Mucosa of stomach (tissue), 1 donor: ENCODE results near the gene RFK.
A peak's percentile ranks its signal among the peaks of the same experiment; 100 is the strongest.
"Not testable (repeated sequence)": the region's sequence is repeated elsewhere in the genome, so short reads cannot be mapped to it uniquely, and the experiment has no call there.

Experiments used
- H3K27me3 ChIP-seq: one replicate; pipeline ENCODE4 v1.7.0; 2013; ENCODE audit warnings: mild to moderate bottlenecking, low read length; ENCODE audit not compliant: control insufficient read depth, insufficient read depth
- H3K36me3 ChIP-seq: one replicate; pipeline ENCODE4 v1.7.0; 2013; ENCODE audit warnings: low read length; ENCODE audit not compliant: control insufficient read depth, insufficient read depth
- H3K4me1 ChIP-seq: one replicate; pipeline ENCODE4 v1.7.0; 2013; ENCODE audit warnings: mild to moderate bottlenecking, low read length; ENCODE audit not compliant: control insufficient read depth, insufficient read depth
- H3K4me3 ChIP-seq: one replicate; pipeline ENCODE4 v1.7.0; 2013; ENCODE audit warnings: low read length
- H3K9ac ChIP-seq: one replicate; pipeline ENCODE4 v1.7.0; 2013; ENCODE audit warnings: mild to moderate bottlenecking, low read length, moderate library complexity
- H3K9me3 ChIP-seq: one replicate; pipeline ENCODE4 v1.7.0; 2013; ENCODE audit warnings: mild to moderate bottlenecking, low read length, moderate library complexity; ENCODE audit not compliant: control insufficient read depth
- donor health status: Pancreatic carcinoma.

RFK gene

DNA sequence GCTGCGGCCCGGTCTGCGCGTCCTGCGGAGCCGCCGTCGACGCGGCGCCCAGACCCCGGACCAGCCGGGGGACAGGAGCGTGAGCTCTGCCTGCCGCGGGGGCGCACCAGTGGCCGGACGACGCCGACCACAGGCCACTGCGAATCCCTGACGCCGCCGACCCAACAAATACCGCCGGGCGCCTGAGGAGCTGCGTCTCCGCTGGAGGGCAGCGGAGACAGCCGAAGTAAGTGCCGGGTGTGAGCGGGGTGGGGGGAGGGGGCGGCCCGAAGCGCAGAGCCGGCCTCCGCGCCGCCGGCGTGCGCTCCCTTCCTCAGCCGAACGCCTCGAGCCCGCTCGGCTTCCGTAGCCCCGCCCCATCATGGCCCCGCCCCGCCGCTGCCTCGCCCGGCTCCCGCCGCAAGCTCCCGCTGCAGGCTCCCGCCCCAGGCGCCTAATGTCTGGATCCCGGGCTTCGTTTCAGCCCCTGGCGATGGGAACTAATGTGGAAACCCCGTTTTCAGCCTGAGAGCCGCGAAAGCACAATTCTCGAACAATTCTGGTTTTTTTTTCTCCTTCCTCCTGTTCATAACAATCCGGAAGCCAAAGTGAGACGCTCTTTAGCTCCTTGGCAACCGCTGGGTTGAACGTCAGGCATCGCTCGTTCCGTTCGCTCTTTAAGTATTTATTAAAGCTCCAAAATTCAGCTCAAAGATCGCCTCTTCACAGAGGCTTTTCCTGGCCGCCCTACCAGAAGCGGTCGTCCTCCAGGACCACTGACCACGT, at the start of gene RFK:
Gene RFK (minus strand): TSS at position 232 of the 765 bp plus-strand sequence. CDS start 255 bp downstream, outside the sequence.
- Histone ChIP-seq H3K4me1 (peaks cover 6% of the 10 kb centered on the region), H3K27me3 (no peaks in the 10 kb centered on the region), H3K36me3 (no peaks in the 10 kb centered on the region), H3K9ac (peak within 1 kb of the TSS; percentile 92), H3K9me3 (no peaks in the 10 kb centered on the region), H3K4me3 (peak within 1 kb of the TSS; percentile 81)

GRCh38 chr9:76443887-76444286, 49.7 kb upstream of the RFK start:
- no peaks in the 10 kb centered on the region for H3K9me3 ChIP-seq
- H3K36me3 ChIP-seq, result no peaks in the 10 kb centered on the region
- H3K9ac ChIP-seq, result no peak overlapping the region
- peaks cover 10% of the 10 kb centered on the region for H3K4me1 ChIP-seq
- H3K27me3 ChIP-seq, result no peaks in the 10 kb centered on the region
- no peak overlapping the region for H3K4me3 ChIP-seq

- Histone ChIP-seq H3K36me3 (no peaks in the 10 kb centered on the region), H3K9me3 (no peaks in the 10 kb centered on the region), H3K27me3 (no peaks in the 10 kb centered on the region), H3K4me1 (peaks cover 10% of the 10 kb centered on the region), H3K9ac (no peak overlapping the region), H3K4me3 (no peak overlapping the region)
Measured at GRCh38 chr9:76441551-76442322, 47.5 kb upstream of the RFK start.

- H3K27me3 ChIP-seq, result no peaks in the 10 kb centered on the region
- no peaks in the 10 kb centered on the region for H3K9me3 ChIP-seq
- H3K4me1 ChIP-seq, result peaks cover 8% of the 10 kb centered on the region
- no peak overlapping the region for H3K9ac ChIP-seq
- no peaks in the 10 kb centered on the region for H3K36me3 ChIP-seq
- no peak overlapping the region for H3K4me3 ChIP-seq
Measured at GRCh38 chr9:76438841-76439588, 44.8 kb upstream of the RFK start.

- not testable (repeated sequence) for H3K36me3 ChIP-seq, H3K4me3 ChIP-seq, H3K27me3 ChIP-seq, H3K9ac ChIP-seq, H3K9me3 ChIP-seq, H3K4me1 ChIP-seq
Measured at GRCh38 chr9:76437017-76437699, 42.9 kb upstream of the RFK start.

GRCh38 chr9:76434897-76435296, 40.7 kb upstream of the RFK start:
- not testable (repeated sequence) for H3K4me1 ChIP-seq, H3K9me3 ChIP-seq, H3K36me3 ChIP-seq, H3K9ac ChIP-seq, H3K4me3 ChIP-seq, H3K27me3 ChIP-seq

DNA sequence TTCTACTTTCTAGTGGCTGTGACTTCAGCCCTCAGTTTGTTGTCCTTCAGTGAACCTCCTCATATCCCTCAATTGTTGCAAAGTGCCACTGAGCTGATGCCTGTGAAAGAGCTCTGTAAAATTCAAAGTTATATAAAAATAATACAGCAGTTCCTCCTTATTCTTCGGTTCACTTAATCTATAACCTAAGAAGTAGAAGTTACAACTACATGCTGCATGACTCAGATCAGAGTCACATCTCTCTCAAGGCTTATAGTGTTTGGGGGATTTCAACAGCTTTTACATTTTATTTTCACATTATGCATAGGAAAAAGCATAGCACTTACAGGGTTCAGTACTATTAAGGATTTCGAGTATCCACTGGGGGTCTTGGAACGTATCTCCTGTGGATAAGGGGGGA, 39.6 kb upstream of the RFK start:
- no peak overlapping the region for H3K4me3 ChIP-seq
- H3K27me3 ChIP-seq, result no peaks in the 10 kb centered on the region
- no peaks in the 10 kb centered on the region for H3K36me3 ChIP-seq
- H3K9ac ChIP-seq, result no peak overlapping the region
- peaks cover 7% of the 10 kb centered on the region for H3K4me1 ChIP-seq
- no peaks in the 10 kb centered on the region for H3K9me3 ChIP-seq

DNA sequence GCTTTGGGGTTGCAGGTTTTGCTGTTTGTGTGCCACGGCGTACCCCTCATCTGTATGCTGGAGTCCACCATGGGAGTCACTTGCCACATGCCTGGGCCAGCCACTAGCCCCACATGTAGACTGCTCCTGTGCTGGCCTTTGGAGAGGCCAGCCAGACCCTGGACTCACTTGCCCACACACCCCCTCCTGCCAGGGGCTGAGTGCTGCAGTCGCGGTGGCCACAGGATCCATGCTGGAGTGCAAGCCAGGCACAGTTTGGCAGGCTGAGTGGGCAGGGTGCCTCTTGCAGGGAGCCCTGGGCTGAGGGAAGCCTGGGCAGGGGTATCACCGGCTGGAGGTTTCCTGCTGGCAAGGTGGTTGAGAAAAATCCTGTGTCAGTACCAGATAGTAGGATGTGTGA, 39.2 kb upstream of the RFK start:
- H3K4me3 ChIP-seq, result no peak overlapping the region
- H3K4me1 ChIP-seq, result peaks cover 7% of the 10 kb centered on the region
- H3K9me3 ChIP-seq, result no peaks in the 10 kb centered on the region
- no peak overlapping the region for H3K9ac ChIP-seq
- no peaks in the 10 kb centered on the region for H3K27me3 ChIP-seq
- no peaks in the 10 kb centered on the region for H3K36me3 ChIP-seq

DNA sequence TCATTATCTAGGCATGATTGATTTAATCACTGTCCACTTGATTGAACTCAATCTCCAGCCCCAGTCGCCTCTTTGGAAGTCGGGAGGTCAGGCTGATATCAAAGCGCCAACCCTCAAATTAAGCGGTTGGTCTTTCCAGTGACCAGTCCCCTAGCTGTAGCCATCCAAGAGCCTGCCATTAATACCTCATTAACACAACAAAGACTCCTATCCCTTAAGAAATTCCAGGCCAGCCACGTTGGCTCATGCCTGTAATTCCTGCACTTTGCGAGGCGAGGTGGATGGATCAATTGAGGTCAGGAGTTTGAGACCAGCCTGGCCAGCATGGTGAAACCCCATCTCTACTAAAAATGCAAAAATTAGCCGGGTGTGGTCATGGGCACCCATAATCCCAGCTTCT, 37.4 kb upstream of the RFK start:
- Histone ChIP-seq H3K36me3 (no peaks in the 10 kb centered on the region), H3K4me1 (peaks cover 7% of the 10 kb centered on the region), H3K4me3 (no peak overlapping the region), H3K9me3 (no peaks in the 10 kb centered on the region), H3K27me3 (no peaks in the 10 kb centered on the region), H3K9ac (no peak overlapping the region)

DNA sequence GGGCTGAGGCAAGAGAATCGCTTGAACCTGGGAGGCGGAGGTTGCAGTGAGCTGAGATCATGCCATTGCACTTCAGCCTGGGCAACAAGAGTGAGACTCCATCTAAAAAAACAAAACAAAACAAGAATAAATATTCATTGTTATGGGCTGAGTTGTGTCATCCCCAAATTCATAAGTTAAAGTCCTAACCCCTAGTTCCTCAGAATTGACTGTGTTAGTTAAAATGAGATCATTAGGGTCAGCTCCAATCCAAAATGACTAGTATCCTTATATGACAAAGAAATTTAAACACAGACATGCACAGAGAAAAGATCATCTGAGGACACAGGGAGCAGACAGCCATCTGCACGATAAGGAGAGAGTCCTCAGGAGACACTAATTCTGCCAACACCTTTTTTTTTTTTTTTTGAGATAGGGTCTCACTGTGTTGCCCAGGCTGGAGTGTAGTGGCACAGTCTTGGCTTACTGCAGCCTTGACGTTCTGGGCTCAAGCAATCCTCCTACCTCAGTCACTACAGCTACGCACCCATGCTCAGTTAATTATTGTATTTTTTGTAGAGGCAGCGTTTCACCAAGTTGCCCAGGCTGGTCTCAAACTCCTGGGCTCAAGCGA, 32.7 kb upstream of the RFK start:
- Histone ChIP-seq H3K9me3 (no peaks in the 10 kb centered on the region), H3K36me3 (no peaks in the 10 kb centered on the region)

DNA sequence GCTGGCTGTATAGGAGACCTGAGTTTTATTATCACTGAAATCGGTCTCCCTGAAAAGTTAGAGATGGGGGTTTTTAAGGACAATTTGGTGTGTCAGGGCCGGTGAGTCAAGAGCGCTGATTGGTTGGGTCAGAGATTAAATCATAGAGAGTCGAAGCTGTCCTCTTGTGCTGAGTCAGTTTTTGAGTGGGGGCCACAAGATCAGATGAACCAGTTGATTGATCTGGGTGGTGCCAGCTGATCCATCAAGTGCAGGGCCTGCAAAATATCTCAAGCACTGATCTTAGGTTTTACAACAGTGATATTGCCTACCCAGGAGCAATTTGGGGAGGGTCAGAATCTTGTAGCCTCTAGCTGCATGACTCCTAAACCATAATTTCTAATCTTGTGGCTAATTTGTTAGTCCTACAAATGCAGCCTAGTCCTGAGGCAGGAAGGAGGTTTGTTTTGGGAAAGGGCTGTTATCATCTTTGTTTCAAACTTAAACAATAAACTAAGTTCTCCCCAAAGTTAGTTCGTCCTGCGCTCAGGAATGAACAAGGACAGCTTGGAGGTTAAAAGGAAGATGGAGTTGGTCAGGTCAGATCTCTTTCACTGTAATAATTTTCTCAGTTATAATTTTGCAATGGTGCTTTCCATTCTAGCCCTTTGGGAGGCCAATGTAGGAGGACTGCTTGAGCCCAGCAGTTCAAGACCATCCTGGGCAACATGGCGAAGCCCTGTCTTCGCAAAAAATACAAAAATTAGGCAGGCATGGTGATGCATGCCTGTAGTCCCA, 31.6 kb upstream of the RFK start:
- no peaks in the 10 kb centered on the region for H3K4me1 ChIP-seq
- no peak overlapping the region for H3K9ac ChIP-seq
- H3K4me3 ChIP-seq, result no peak overlapping the region
- H3K36me3 ChIP-seq, result no peaks in the 10 kb centered on the region
- no peaks in the 10 kb centered on the region for H3K9me3 ChIP-seq
- no peaks in the 10 kb centered on the region for H3K27me3 ChIP-seq

More for the DNA sequence above, 32.7 kb upstream of the RFK start:
- H3K9ac ChIP-seq, result no peak overlapping the region
- H3K27me3 ChIP-seq, result no peaks in the 10 kb centered on the region
- H3K4me3 ChIP-seq, result no peak overlapping the region
- no peaks in the 10 kb centered on the region for H3K4me1 ChIP-seq
